Measurements from ENCODE around the gene TSHZ3. TPM values are rescaled to one million over a fixed set of nuclear protein-coding genes. Genes with fewer than 3 reads are reported as not detected.

The TSHZ3 gene
- total RNA-seq, 1 experiment from 2014 or later: not detected

DNA sequence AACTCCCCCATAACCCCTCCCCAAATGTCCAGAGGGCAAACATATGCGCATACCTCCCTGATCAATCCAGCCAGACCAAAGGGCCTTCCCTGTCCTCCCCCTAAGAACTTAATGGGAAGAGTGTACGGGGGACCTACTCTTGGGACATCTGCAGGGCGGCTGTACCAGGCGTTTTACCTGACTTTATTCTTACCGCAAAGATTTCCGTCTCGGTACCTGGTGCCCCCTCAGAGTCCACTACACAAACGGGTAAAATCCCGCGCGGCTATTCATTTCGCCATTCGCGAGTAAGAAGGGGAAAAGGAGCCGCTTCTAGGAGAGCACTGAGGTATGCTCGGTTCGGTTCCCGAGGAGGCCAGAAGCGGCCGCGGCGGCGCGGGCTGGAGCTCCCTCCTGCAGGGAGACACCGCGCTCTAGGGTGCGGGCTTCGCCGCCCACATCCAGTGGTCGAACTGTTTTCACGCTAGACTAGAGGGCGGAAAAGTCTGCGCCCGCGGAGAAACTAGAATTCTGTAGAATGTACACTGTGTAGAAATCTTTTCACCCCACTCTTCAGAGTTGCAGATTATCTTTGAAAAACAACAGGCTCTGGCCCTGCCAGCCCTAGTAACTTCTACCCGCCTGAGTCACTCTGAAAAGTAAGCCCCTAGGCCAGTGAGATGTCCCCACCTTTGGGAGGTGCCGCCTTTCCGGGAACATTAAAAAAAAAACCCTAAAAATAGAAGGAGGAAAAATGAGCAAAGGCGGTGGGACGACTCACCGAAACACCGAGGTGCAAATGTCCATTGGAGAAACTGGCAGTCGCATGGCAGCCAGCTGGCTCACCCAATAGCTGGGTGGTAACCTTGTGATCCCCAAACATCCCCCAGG is 3.8 kb upstream of the TSHZ3 start:
- DNase-seq: no peak
- Histone ChIP-seq H4K20me1 (ENCODE audit: insufficient read depth, low read depth, low read length) (no peaks in the 10 kb centered on the region), H3K36me3 (ENCODE audit: insufficient read depth, low read length) (no peaks in the 10 kb centered on the region), H2AFZ (ENCODE audit: low read length) (no peak overlapping the region), H3K27ac (ENCODE audit: low read length) (no peak overlapping the region), H3K4me2 (ENCODE audit: low read depth, low read length, poor library complexity, severe bottlenecking) (no peak overlapping the region), H3K9me3 (ENCODE audit: low read length) (no peaks in the 10 kb centered on the region), H3K27me3 (ENCODE audit: low read length) (no peaks in the 10 kb centered on the region), H3K9ac (ENCODE audit: low read length) (no peak overlapping the region), H3K4me3 (ENCODE audit: low read length) (no peak overlapping the region), H3K9me2 (replicated peaks; ENCODE audit: insufficient read depth, low read length) (no peaks in the 10 kb centered on the region), H3K79me2 (ENCODE audit: low read length) (no peaks in the 10 kb centered on the region), H3K4me1 (ENCODE audit: low read length) (no peaks in the 10 kb centered on the region)

- H3K27me3 ChIP-seq (ENCODE audit: low read length): no peaks in the 10 kb centered on the region
- no peaks in the 10 kb centered on the region for H4K20me1 ChIP-seq (ENCODE audit: insufficient read depth, low read depth, low read length)
- no peak overlapping the region for H3K9ac ChIP-seq (ENCODE audit: low read length)
Observed at GRCh38 chr19:31352296-31352781, 3.1 kb upstream of the TSHZ3 start.

DNA sequence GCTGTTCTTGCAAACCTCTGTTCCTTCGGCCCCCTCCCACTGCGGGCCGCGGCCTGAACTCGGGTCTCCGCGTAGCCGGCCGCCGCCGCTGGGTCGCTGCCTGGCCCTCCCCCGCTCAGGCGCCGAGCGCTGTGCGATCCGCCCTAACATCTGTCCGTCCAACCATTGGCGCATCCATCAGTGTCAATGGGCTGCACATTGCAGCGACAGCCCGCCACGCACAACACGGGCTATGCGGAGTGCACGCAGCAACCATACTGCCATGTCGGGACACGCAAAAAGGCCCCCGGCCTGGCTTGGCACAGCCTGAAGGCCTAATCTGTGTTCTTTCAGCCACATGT is 2.6 kb upstream of the TSHZ3 start:
- no peak overlapping the region for H3K9ac ChIP-seq (ENCODE audit: low read length)
- H3K9me3 ChIP-seq (ENCODE audit: low read length): no peaks in the 10 kb centered on the region
- no peaks in the 10 kb centered on the region for H3K4me1 ChIP-seq (ENCODE audit: low read length)
- H4K20me1 ChIP-seq (ENCODE audit: insufficient read depth, low read depth, low read length): no peaks in the 10 kb centered on the region
- DNase-seq: no peak
- no peak overlapping the region for H3K27ac ChIP-seq (ENCODE audit: low read length)
- no peaks in the 10 kb centered on the region for H3K27me3 ChIP-seq (ENCODE audit: low read length)
- no peak overlapping the region for H2AFZ ChIP-seq (ENCODE audit: low read length)
- H3K36me3 ChIP-seq (ENCODE audit: insufficient read depth, low read length): no peaks in the 10 kb centered on the region
- no peak overlapping the region for H3K4me2 ChIP-seq (ENCODE audit: low read depth, low read length, poor library complexity, severe bottlenecking)
- no peaks in the 10 kb centered on the region for H3K9me2 ChIP-seq (replicated peaks; ENCODE audit: insufficient read depth, low read length)
- H3K79me2 ChIP-seq (ENCODE audit: low read length): no peaks in the 10 kb centered on the region
- H3K4me3 ChIP-seq (ENCODE audit: low read length): no peak overlapping the region

More at GRCh38 chr19:31352296-31352781, 3.1 kb upstream of the TSHZ3 start:
- Histone ChIP-seq H3K9me3 (ENCODE audit: low read length) (no peaks in the 10 kb centered on the region), H3K4me3 (ENCODE audit: low read length) (no peak overlapping the region), H2AFZ (ENCODE audit: low read length) (no peak overlapping the region), H3K79me2 (ENCODE audit: low read length) (no peaks in the 10 kb centered on the region), H3K4me2 (ENCODE audit: low read depth, low read length, poor library complexity, severe bottlenecking) (no peak overlapping the region), H3K36me3 (ENCODE audit: insufficient read depth, low read length) (no peaks in the 10 kb centered on the region), H3K27ac (ENCODE audit: low read length) (no peak overlapping the region), H3K9me2 (replicated peaks; ENCODE audit: insufficient read depth, low read length) (no peaks in the 10 kb centered on the region), H3K4me1 (ENCODE audit: low read length) (no peaks in the 10 kb centered on the region)
- no peak for DNase-seq

DNA sequence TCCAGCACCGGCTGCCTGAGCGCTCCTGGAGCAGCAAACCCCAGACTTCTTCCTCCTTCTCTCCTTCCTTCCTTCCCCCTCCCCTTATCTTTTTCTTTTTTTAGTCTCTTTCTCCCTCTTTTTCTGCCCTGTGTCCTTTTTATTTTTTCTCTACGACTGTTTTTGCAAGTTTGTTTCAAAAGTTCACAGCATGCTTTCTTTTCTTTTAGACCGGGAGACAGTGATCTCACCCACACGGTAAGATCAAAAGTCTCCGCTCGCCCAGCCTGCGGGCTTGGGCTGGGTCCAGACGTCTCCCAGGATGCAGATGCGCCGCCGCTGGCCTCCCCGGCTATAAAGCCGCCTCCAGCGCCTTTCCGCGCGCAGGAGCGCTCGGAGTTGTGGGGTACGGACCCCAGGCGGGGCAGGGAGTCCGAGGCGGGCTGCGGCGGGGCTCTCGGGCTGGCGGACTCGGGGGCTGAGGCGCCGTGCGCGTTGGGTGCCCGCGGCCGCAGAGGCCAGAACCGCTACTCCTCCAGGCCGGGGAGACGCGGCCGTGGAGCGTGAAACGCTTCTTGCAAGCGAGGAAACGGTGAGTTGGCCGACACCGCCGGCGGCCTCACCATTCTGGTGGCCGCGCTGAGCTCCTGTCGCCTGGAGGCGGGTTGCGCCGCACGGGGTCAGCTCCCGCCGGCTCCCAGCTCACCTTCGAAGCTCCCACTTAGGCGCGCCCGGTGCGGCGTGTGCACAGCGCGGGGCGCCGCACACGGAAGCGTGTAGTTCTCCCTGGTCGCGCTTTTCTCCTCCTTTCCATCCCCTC is 2.0 kb upstream of the TSHZ3 start:
- H3K4me2 ChIP-seq (ENCODE audit: low read depth, low read length, poor library complexity, severe bottlenecking): no peak overlapping the region
- no peak overlapping the region for H3K9ac ChIP-seq (ENCODE audit: low read length)
- H3K9me3 ChIP-seq (ENCODE audit: low read length): no peaks in the 10 kb centered on the region
- no peak for DNase-seq
- no peaks in the 10 kb centered on the region for H3K4me1 ChIP-seq (ENCODE audit: low read length)
- H3K4me3 ChIP-seq (ENCODE audit: low read length): no peak overlapping the region
- H3K27me3 ChIP-seq (ENCODE audit: low read length): no peaks in the 10 kb centered on the region
- H3K27ac ChIP-seq (ENCODE audit: low read length): no peak overlapping the region
- no peaks in the 10 kb centered on the region for H4K20me1 ChIP-seq (ENCODE audit: insufficient read depth, low read depth, low read length)
- no peaks in the 10 kb centered on the region for H3K9me2 ChIP-seq (replicated peaks; ENCODE audit: insufficient read depth, low read length)
- H3K36me3 ChIP-seq (ENCODE audit: insufficient read depth, low read length): no peaks in the 10 kb centered on the region
- no peaks in the 10 kb centered on the region for H3K79me2 ChIP-seq (ENCODE audit: low read length)
- H2AFZ ChIP-seq (ENCODE audit: low read length): no peak overlapping the region

- Histone ChIP-seq H3K36me3 (ENCODE audit: insufficient read depth, low read length) (no peaks in the 10 kb centered on the region), H3K4me2 (ENCODE audit: low read depth, low read length, poor library complexity, severe bottlenecking) (no peak overlapping the region), H3K4me1 (ENCODE audit: low read length) (no peaks in the 10 kb centered on the region), H4K20me1 (ENCODE audit: insufficient read depth, low read depth, low read length) (no peaks in the 10 kb centered on the region), H3K79me2 (ENCODE audit: low read length) (no peaks in the 10 kb centered on the region), H3K27me3 (ENCODE audit: low read length) (no peaks in the 10 kb centered on the region), H2AFZ (ENCODE audit: low read length) (no peak overlapping the region), H3K27ac (ENCODE audit: low read length) (no peak overlapping the region), H3K9ac (ENCODE audit: low read length) (no peak overlapping the region), H3K4me3 (ENCODE audit: low read length) (no peak overlapping the region), H3K9me2 (replicated peaks; ENCODE audit: insufficient read depth, low read length) (no peaks in the 10 kb centered on the region), H3K9me3 (ENCODE audit: low read length) (no peaks in the 10 kb centered on the region)
- no peak for DNase-seq
Observed at GRCh38 chr19:31350693-31351055, 1.4 kb upstream of the TSHZ3 start.

- H3K27me3 ChIP-seq (ENCODE audit: low read length): no peaks in the 10 kb centered on the region
- no peak overlapping the region for H3K4me2 ChIP-seq (ENCODE audit: low read depth, low read length, poor library complexity, severe bottlenecking)
Observed at GRCh38 chr19:31350033-31350692, 927 bp upstream of the TSHZ3 start.

DNA sequence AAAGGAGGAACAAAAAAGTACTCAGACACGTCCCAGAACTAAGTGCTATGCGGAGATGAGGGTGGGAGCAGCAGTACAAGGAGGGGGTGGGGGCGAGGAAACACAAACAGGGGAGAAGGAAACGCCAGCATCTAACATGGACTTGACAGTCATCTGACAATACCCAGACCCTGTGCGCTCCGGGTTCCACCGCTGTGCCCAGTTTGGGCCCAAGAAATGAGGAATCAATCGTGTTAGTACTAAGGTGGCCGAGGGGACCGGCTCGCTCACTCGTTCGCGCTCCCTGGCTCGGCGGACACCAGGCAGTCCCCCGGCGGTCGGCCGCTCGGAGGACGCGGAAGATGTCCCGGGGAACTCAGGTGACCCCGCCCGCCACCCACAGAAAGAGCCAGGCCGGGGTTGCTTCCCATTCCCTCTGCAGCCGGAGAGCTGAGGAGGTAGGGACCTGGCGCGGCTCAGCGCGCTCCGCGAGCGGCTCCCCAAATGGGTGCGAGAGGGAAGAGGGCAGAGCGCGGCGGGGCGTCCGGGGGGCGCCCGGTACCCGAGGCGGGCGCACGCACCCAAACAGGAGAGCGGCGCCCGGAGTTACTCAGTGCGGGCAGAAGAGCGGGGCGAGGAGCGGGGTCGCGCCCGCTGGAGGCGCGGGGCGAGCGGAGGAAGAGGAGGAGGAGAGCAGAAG is 616 bp downstream of the TSHZ3 start:
- H3K9ac ChIP-seq (ENCODE audit: low read length): no peak overlapping the region
- H4K20me1 ChIP-seq (ENCODE audit: insufficient read depth, low read depth, low read length): no peaks in the 10 kb centered on the region
- no peak overlapping the region for H2AFZ ChIP-seq (ENCODE audit: low read length)
- H3K79me2 ChIP-seq (ENCODE audit: low read length): no peaks in the 10 kb centered on the region
- no peaks in the 10 kb centered on the region for H3K4me1 ChIP-seq (ENCODE audit: low read length)
- H3K27ac ChIP-seq (ENCODE audit: low read length): no peak overlapping the region
- H3K4me2 ChIP-seq (ENCODE audit: low read depth, low read length, poor library complexity, severe bottlenecking): no peak overlapping the region
- H3K27me3 ChIP-seq (ENCODE audit: low read length): no peaks in the 10 kb centered on the region
- no peak overlapping the region for H3K4me3 ChIP-seq (ENCODE audit: low read length)
- DNase-seq: no peak
- no peaks in the 10 kb centered on the region for H3K9me3 ChIP-seq (ENCODE audit: low read length)
- no peaks in the 10 kb centered on the region for H3K9me2 ChIP-seq (replicated peaks; ENCODE audit: insufficient read depth, low read length)
- no peaks in the 10 kb centered on the region for H3K36me3 ChIP-seq (ENCODE audit: insufficient read depth, low read length)

More at GRCh38 chr19:31350033-31350692, 927 bp upstream of the TSHZ3 start:
- H3K4me1 ChIP-seq (ENCODE audit: low read length): no peaks in the 10 kb centered on the region
- no peaks in the 10 kb centered on the region for H3K9me2 ChIP-seq (replicated peaks; ENCODE audit: insufficient read depth, low read length)
- no peaks in the 10 kb centered on the region for H3K36me3 ChIP-seq (ENCODE audit: insufficient read depth, low read length)
- DNase-seq: no peak
- no peak overlapping the region for H3K27ac ChIP-seq (ENCODE audit: low read length)
- H3K9me3 ChIP-seq (ENCODE audit: low read length): no peaks in the 10 kb centered on the region
- H2AFZ ChIP-seq (ENCODE audit: low read length): no peak overlapping the region
- H3K79me2 ChIP-seq (ENCODE audit: low read length): no peaks in the 10 kb centered on the region
- H3K9ac ChIP-seq (ENCODE audit: low read length): no peak overlapping the region
- no peak overlapping the region for H3K4me3 ChIP-seq (ENCODE audit: low read length)
- H4K20me1 ChIP-seq (ENCODE audit: insufficient read depth, low read depth, low read length): no peaks in the 10 kb centered on the region
